NCI-H446 treated with DMSO at 0.1 percent for 48 hours (cell line): ENCODE data around the gene CRIP2.

ENCODE experiments used
- DNase-seq: peaks from one replicate; lab custom pipeline; 2025; lab: John Stamatoyannopoulos, UW

Gene CRIP2

GRCh38 chr14:105477660-105478397 is 3.2 kb downstream of the CRIP2 start:
- no peak for DNase-seq

GRCh38 chr14:105478398-105479251 is 4.0 kb downstream of the CRIP2 start:
- DNase-seq = no peak

- no peak for DNase-seq
Measured at GRCh38 chr14:105479431-105480158, 5.0 kb downstream of the CRIP2 start.

DNA sequence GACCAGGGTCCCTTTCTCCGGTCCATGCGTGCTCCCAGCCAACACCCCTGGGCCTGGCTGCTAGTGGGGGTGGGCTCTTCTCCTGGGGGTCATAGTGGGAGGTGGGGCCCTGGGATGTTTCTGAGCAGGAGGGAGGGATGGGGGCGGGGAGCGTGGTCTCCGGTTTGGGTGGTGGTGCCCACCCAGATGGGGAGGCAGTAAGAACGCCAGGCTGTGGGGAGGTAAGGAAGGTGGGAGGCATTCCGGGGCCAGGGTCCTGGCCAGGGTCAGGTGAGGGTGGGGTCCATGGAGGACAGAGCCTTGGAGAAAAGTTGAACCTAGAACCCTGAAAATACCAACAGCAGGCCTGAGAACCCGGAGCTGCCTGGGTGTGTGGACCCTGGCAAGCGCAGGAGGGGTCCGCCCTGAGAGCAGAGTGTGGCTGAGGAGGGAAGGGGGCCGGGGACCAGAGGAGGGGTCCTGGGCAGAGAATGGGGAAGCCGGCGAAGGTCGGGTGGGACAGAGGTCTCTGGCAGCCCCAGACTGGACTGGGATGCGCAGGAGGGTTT is 5.7 kb downstream of the CRIP2 start:
- no peak for DNase-seq

DNA sequence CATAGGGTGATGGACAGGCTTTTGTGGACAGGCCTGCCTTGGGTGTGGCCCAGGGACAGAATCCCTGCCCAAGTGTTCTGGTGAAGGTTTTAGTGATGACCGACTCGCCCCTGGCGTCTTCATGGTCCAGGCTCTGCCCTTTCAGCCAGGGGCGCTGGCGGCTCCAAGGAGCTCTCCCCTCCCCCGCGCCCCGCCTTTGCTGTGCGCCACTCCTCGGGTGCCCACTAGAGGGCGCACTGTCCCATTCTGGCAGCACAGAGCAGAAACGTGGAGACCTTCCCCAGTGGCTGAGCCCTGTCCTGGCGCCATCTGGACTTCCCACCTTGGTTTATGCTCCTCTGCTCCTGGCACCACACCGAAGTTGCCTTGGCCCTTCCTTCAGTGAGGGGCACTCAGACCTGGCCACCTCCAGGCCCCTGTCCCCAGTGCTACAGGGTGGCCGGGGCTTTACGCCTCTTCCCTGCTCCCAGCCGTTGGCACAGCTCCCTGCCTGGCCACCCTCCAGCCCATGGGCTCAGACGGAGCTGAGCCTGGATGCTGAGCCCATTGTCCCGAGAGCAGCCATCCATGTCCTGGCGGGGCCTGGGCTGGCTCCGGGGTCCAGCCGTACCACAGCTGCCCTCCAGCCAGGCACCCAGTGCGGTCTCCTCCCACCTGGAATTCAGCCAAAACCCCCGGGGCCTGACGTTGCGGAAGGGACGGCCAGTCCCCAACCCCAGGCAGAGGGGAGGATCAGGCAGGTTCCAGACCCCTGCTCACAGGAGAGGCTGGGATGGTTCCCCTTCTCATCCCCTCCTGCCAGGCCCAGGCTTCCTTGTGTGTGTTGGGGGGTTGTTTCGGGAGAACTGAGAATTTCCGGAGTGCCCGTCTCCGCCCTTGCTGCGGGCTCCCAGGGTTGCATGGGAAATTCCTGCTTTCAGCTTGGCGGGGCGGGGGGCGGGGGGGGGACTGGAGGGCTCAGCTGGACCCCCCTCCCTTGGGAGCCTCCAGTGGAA is 6.5 kb downstream of the CRIP2 start:
- DNase-seq = peak; percentile 90

- peak; percentile 85 for DNase-seq
Measured at GRCh38 chr14:105481886-105482457, 7.4 kb downstream of the CRIP2 start.

- DNase-seq = no peak
Measured at GRCh38 chr14:105482486-105483110, 8.0 kb downstream of the CRIP2 start.

GRCh38 chr14:105483300-105484068 is 8.9 kb downstream of the CRIP2 start:
- no peak for DNase-seq

GRCh38 chr14:105484069-105484996 is 9.7 kb downstream of the CRIP2 start:
- no peak for DNase-seq

GRCh38 chr14:105484997-105485393 is 10.4 kb downstream of the CRIP2 start:
- no peak for DNase-seq

- DNase-seq = no peak
Measured at GRCh38 chr14:105485739-105486162, 11.1 kb downstream of the CRIP2 start.

DNA sequence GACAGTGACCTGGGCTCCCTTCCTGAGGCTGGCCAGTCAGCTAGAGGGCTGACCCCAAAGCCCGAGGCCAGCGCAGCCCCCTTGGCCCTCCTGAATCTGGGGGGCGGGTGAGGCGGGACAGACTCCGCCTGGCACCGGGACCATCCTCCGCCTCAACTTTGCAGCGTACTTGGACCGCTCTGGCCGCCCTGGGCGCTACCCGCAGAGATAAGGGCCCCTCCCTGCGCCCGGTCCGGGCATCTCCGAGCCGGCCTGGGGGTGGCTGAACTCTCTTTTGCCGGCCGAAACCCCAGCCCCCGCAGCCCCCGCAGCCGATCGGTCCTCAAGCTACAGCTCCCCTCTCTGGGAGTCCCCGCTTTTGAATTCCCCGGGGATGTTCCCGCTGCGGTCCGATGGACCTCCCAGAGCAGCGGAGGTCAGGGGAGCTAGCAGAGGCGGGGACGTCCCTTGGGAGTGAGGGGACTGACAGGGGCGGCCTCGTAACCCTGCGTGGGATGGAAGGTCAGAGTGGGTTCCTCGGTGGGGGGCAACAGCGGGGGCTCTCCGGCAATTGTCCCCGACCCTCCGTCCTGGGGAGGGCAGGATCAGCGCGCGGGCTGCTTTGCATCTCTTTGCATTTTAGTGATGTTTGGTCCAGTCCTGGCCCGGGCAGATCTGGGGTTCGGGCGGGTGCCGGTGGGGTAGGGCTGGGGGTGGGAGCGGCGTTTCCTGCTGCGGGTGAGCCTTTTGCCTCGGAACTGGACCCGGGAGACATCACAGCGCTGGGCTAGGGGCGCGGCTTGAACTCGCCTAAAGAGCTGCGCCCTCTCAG is 11.7 kb downstream of the CRIP2 start, which contains the start of gene CRIP1:
Gene CRIP1, plus strand, starts transcription at position 724 of the 811 bp plus-strand sequence. CDS start 374 bp downstream, outside the sequence.
- no peak for DNase-seq

DNA sequence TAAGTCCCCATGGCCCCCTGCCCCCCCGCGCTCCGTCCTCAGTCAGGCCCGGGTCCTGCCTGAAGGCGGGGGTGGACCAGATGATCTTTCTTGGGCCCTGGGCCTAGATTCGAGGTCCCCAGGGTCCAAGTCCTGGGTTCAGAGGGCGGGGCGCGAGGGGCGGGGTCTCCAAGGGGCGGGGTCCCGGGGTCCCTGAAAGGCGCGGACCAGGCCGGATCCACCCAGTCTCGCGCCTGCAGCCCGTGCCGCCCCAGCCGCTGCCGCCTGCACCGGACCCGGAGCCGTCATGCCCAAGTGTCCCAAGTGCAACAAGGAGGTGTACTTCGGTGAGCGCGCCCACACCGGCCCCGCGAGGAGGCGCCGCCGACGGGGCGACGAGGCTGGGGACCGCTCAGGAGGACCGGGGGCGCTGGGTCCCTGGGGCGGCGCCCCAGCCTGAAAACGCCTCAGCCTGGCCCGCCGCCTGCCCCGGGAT is 12.4 kb downstream of the CRIP2 start:
- no peak for DNase-seq

DNA sequence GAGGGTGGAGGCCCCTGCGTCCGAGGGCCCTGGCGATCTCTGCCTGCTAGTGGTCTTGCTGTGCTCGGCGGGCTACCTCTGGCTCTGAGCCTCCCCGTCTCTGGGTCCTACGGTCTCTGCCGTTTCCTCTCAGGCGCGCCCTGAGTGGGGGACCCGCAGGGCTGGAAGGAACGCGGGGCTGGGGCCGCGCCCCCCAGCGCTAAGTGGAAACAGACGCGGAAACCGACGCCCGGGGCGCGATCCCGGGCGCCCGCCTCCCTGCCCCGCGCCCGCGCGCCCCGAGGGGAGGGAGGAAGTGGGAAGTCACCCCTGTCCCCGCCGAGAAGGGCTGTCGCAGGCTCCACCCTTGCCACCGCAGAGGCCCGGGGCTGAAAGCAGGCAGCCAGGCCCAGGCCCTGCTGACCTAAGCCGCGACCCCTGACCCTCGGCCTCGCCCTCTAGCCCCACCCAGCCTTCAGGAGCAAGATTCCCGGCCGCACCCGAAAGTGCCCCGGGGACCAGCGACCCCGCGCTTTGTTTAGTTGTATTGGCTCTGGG is 12.9 kb downstream of the CRIP2 start:
- no peak for DNase-seq

- no peak for DNase-seq
Measured at GRCh38 chr14:105487986-105488777, 13.6 kb downstream of the CRIP2 start.
